ENCODE data around the gene PPP6R1. TPM values are rescaled to one million over a fixed set of nuclear protein-coding genes. Genes with fewer than 3 reads are reported as not detected.

The PPP6R1 gene
- total RNA-seq, 2 donors from 2014 or later, result 74.8 to 79.9 TPM

GRCh38 chr19:55273978-55274707 is 15.3 kb upstream of the PPP6R1 start:
- Histone ChIP-seq H3K27ac (ENCODE audit: low read depth, low read length) (no peak overlapping the region), H3K4me1 (ENCODE audit: control insufficient read depth, insufficient read depth, low read length) (peaks cover under 1% of the 10 kb centered on the region), H3K9me3 (ENCODE audit: control insufficient read depth, low read length) (no peaks in the 10 kb centered on the region), H3K36me3 (ENCODE audit: control insufficient read depth, insufficient read depth, low read length) (peaks cover 25% of the 10 kb centered on the region), H3K9ac (ENCODE audit: extremely low read depth, low read length, poor library complexity, severe bottlenecking) (no peak overlapping the region), H3K27me3 (ENCODE audit: control insufficient read depth, insufficient read depth, low read length, poor library complexity, severe bottlenecking) (no peaks in the 10 kb centered on the region), H3K4me3 (ENCODE audit: low read length) (no peak overlapping the region)
- Mint-ChIP-seq H3K36me3 (ENCODE audit: low read depth) (peaks cover 50% of the 10 kb centered on the region), H3K4me3 (no peak overlapping the region), H3K9me3 (no peaks in the 10 kb centered on the region), H3K27me3 (ENCODE audit: insufficient read depth) (no peaks in the 10 kb centered on the region), H3K4me1 (peaks cover 11% of the 10 kb centered on the region), H3K27ac (no peak overlapping the region)
- WGBS, 2 experiments (ENCODE audit: insufficient coverage in 1 of 2, insufficient read length in 1 of 2), result 94 to 95% methylated on average over 26 to 34 of the region's 36 CpGs
- DNase-seq, result no peak
- TF ChIP-seq CTCF (conservative IDR thresholded peaks at IDR 0.05), result no peak

GRCh38 chr19:55272142-55272541 is 13.3 kb upstream of the PPP6R1 start:
- no peaks in the 10 kb centered on the region for H3K27me3 Mint-ChIP-seq (ENCODE audit: insufficient read depth)
- H3K27ac Mint-ChIP-seq, result no peak overlapping the region
- Histone ChIP-seq H3K4me3 (ENCODE audit: low read length) (no peak overlapping the region), H3K4me1 (ENCODE audit: control insufficient read depth, insufficient read depth, low read length) (no peaks in the 10 kb centered on the region), H3K9me3 (ENCODE audit: control insufficient read depth, low read length) (peaks cover 6% of the 10 kb centered on the region), H3K27ac (ENCODE audit: low read depth, low read length) (no peak overlapping the region), H3K36me3 (ENCODE audit: control insufficient read depth, insufficient read depth, low read length) (peaks cover 24% of the 10 kb centered on the region), H3K27me3 (ENCODE audit: control insufficient read depth, insufficient read depth, low read length, poor library complexity, severe bottlenecking) (no peaks in the 10 kb centered on the region), H3K9ac (ENCODE audit: extremely low read depth, low read length, poor library complexity, severe bottlenecking) (no peak overlapping the region)
- no peak for DNase-seq
- H3K4me3 Mint-ChIP-seq, result no peak overlapping the region
- 93% methylated on average over 18 of the region's 18 CpGs for WGBS, 2 experiments (ENCODE audit: insufficient coverage in 1 of 2, insufficient read length in 1 of 2)
- peaks cover 2% of the 10 kb centered on the region for H3K9me3 Mint-ChIP-seq
- peaks cover 51% of the 10 kb centered on the region for H3K36me3 Mint-ChIP-seq (ENCODE audit: low read depth)
- TF ChIP-seq CTCF (conservative IDR thresholded peaks at IDR 0.05), result peak; percentile 36
- H3K4me1 Mint-ChIP-seq, result peaks cover 9% of the 10 kb centered on the region

- no peaks in the 10 kb centered on the region for H3K27me3 ChIP-seq (ENCODE audit: control insufficient read depth, insufficient read depth, low read length, poor library complexity, severe bottlenecking)
- no peak overlapping the region for H3K9ac ChIP-seq (ENCODE audit: extremely low read depth, low read length, poor library complexity, severe bottlenecking)
- H3K4me3 ChIP-seq (ENCODE audit: low read length), result no peak overlapping the region
- no peak for TF ChIP-seq CTCF (conservative IDR thresholded peaks at IDR 0.05)
- H3K27ac Mint-ChIP-seq, result no peak overlapping the region
- 87 to 88% methylated on average over 13 to 25 of the region's 25 CpGs for WGBS, 2 experiments (ENCODE audit: insufficient coverage in 1 of 2, insufficient read length in 1 of 2)
- no peak for DNase-seq
- H3K4me1 Mint-ChIP-seq, result peaks cover 9% of the 10 kb centered on the region
- peaks cover 13% of the 10 kb centered on the region for H3K9me3 ChIP-seq (ENCODE audit: control insufficient read depth, low read length)
- H3K36me3 ChIP-seq (ENCODE audit: control insufficient read depth, insufficient read depth, low read length), result peaks cover 19% of the 10 kb centered on the region
- H3K27ac ChIP-seq (ENCODE audit: low read depth, low read length), result no peak overlapping the region
- no peak overlapping the region for H3K4me3 Mint-ChIP-seq
- H3K27me3 Mint-ChIP-seq (ENCODE audit: insufficient read depth), result no peaks in the 10 kb centered on the region
- H3K9me3 Mint-ChIP-seq, result peaks cover 10% of the 10 kb centered on the region
- H3K36me3 Mint-ChIP-seq (ENCODE audit: low read depth), result peaks cover 49% of the 10 kb centered on the region
- H3K4me1 ChIP-seq (ENCODE audit: control insufficient read depth, insufficient read depth, low read length), result no peaks in the 10 kb centered on the region
Measured at GRCh38 chr19:55270172-55270942, 11.5 kb upstream of the PPP6R1 start.
